DND-41 (cell line): ENCODE results near the gene SEMA5A.

ENCODE experiments used
- ATAC-seq: fragments of 200-7000 bp; cut with Tn5 transposase; 3 replicates; pipeline ENCODE4 v1.9.1; 2021; ENCODE audit warnings: low read depth; ENCODE audit not compliant: insufficient read depth
- DNase-seq: peaks from one replicate; pipeline ENCODE4 v3.0.0-alpha.2; 2020
- H2AFZ ChIP-seq: 2 replicates; pipeline ENCODE4 v1.6.0; 2012; ENCODE audit warnings: low read depth, low read length
- H3K27ac ChIP-seq: 2 replicates; pipeline ENCODE4 v1.5.1; 2012; ENCODE audit warnings: low read length, inconsistent platforms
- H3K27me3 ChIP-seq: fragments of 200-600 bp; sonication (generic); 2 replicates; pipeline ENCODE4 v1.6.0; 2012; ENCODE audit warnings: low read length, mild to moderate bottlenecking, inconsistent platforms; ENCODE audit not compliant: insufficient read depth, poor library complexity
- H3K36me3 ChIP-seq: 2 replicates; pipeline ENCODE4 v1.5.1; 2012; ENCODE audit warnings: low read length, inconsistent platforms; ENCODE audit not compliant: insufficient read depth
- H3K4me1 ChIP-seq: 2 replicates; pipeline ENCODE4 v1.5.1; 2012; ENCODE audit warnings: mild to moderate bottlenecking, low read length; ENCODE audit not compliant: insufficient read depth
- H3K4me2 ChIP-seq: 2 replicates; pipeline ENCODE4 v1.6.0; 2012; ENCODE audit warnings: mild to moderate bottlenecking, moderate library complexity, low read length, inconsistent platforms; ENCODE audit not compliant: insufficient read depth
- H3K4me3 ChIP-seq, 2 experiments: fragments of 200-600 bp in 1 of 2; shearing (Covaris generic) in 1 of 2; 2 replicates each; pipeline ENCODE4 v1.5.1; 2012 to 2016; ENCODE audit warnings: inconsistent platforms in 2 of 2, low read length in 2 of 2, mild to moderate bottlenecking in 2 of 2, low read depth in 1 of 2, moderate library complexity in 1 of 2
- H3K79me2 ChIP-seq: 2 replicates; pipeline ENCODE4 v1.6.0; 2012; ENCODE audit warnings: low read length, inconsistent platforms; ENCODE audit not compliant: insufficient read depth
- H3K9ac ChIP-seq: 2 replicates; pipeline ENCODE4 v1.6.0; 2012; ENCODE audit warnings: low read depth, mild to moderate bottlenecking, inconsistent platforms, low read length, moderate library complexity
- H3K9me3 ChIP-seq: 2 replicates; pipeline ENCODE4 v1.5.1; 2012; ENCODE audit warnings: low read length, moderate library complexity, mild to moderate bottlenecking, inconsistent platforms; ENCODE audit not compliant: insufficient read depth, severe bottlenecking
- H4K20me1 ChIP-seq: 2 replicates; pipeline ENCODE4 v1.6.0; 2012; ENCODE audit warnings: low read length; ENCODE audit not compliant: insufficient read depth
- CTCF ChIP-seq: IDR thresholded peaks from 2 replicates; pipeline ENCODE4 v1.5.1; 2012; ENCODE audit warnings: borderline replicate concordance, low read length, moderate library complexity, mild to moderate bottlenecking; ENCODE audit not compliant: poor library complexity, severe bottlenecking; ENCODE audit errors: extremely low read depth
- EZH2 ChIP-seq: IDR thresholded peaks from 3 replicates; pipeline ENCODE4 v1.6.1; 2012; ENCODE audit warnings: borderline replicate concordance, low read depth, mild to moderate bottlenecking, moderate library complexity, low read length, inconsistent platforms; ENCODE audit not compliant: severe bottlenecking

SEMA5A gene

GRCh38 chr5:9278921-9279603 is 266.8 kb downstream of the SEMA5A start:
- Histone ChIP-seq H3K27me3 (no peaks in the 10 kb centered on the region), H3K9me3 (peaks cover 5% of the 10 kb centered on the region), H3K79me2 (no peaks in the 10 kb centered on the region), H3K4me2 (no peak overlapping the region), H3K27ac (no peak overlapping the region), H3K36me3 (no peaks in the 10 kb centered on the region), H4K20me1 (no peaks in the 10 kb centered on the region), H3K4me1 (no peaks in the 10 kb centered on the region), H3K9ac (no peak overlapping the region), H2AFZ (no peak overlapping the region), H3K4me3 (no peak overlapping the region)
- ATAC-seq (no peak), DNase-seq (no peak)
- TF ChIP-seq CTCF (no peak), EZH2 (no peak)

GRCh38 chr5:9269014-9269413 is 276.9 kb downstream of the SEMA5A start:
- H2AFZ ChIP-seq = no peak overlapping the region
- no peaks in the 10 kb centered on the region for H3K9me3 ChIP-seq
- H3K79me2 ChIP-seq = no peaks in the 10 kb centered on the region
- H3K36me3 ChIP-seq = no peaks in the 10 kb centered on the region
- DNase-seq (no peak), ATAC-seq (no peak)
- no peak overlapping the region for H3K4me3 ChIP-seq
- TF ChIP-seq CTCF = no peak
- TF ChIP-seq EZH2 = no peak
- H3K27ac ChIP-seq = no peak overlapping the region
- H3K4me2 ChIP-seq = no peak overlapping the region
- no peaks in the 10 kb centered on the region for H4K20me1 ChIP-seq
- no peak overlapping the region for H3K9ac ChIP-seq
- H3K27me3 ChIP-seq = peaks cover 9% of the 10 kb centered on the region
- H3K4me1 ChIP-seq = no peaks in the 10 kb centered on the region

DNA sequence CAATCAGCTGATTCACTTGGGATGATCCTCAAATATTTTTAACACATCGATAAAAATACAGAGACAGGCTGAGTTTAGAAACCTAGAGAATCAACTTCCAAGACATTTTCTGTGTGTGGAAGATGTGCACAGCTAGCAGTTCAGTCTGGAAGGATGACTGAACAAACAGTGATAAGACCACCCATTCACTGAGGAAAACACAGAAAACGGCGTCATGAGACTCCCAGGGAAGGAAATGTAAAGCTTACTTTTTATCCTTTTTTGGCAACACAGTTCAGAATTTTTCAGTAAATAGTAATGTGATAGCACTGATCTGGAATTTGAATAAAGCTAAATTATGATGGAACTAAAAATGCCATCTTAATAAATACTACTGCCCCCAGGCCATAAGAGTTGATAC is 277.6 kb downstream of the SEMA5A start:
- no peaks in the 10 kb centered on the region for H3K9me3 ChIP-seq
- peaks cover 9% of the 10 kb centered on the region for H3K27me3 ChIP-seq
- no peak for TF ChIP-seq EZH2
- TF ChIP-seq CTCF = no peak
- ATAC-seq = no peak
- no peaks in the 10 kb centered on the region for H3K4me1 ChIP-seq
- H3K79me2 ChIP-seq = no peaks in the 10 kb centered on the region
- no peak overlapping the region for H3K9ac ChIP-seq
- DNase-seq = no peak
- no peaks in the 10 kb centered on the region for H4K20me1 ChIP-seq
- H3K27ac ChIP-seq = no peak overlapping the region
- H3K4me2 ChIP-seq = no peak overlapping the region
- no peak overlapping the region for H3K4me3 ChIP-seq
- H2AFZ ChIP-seq = no peak overlapping the region
- H3K36me3 ChIP-seq = no peaks in the 10 kb centered on the region
